Activated naive CD4-positive, alpha-beta T cell treated with anti-CD3 and anti-CD28 coated beads, Interleukin-2, amount 10 ng/mL, durations not matched to agents 7 days and 5 days (primary cell): ENCODE measurements around the gene ZNF423.

Source experiments
- CTCF ChIA-PET: fragments of 350-600 bp; sonication (Branson Sonifier 250); formaldehyde crosslinking; loops from one replicate; lab custom pipeline; 2021; ENCODE audit warnings: antibody characterized with exemption; lab: Charles Lee
- DNase-seq: peaks from one replicate; pipeline ENCODE4 v3.0.0-alpha.2; 2020
- H3K27ac Mint-ChIP-seq: one replicate; pipeline ENCODE4 v1.8.0; 2021; ENCODE audit warnings: mild to moderate bottlenecking, moderate library complexity, mixed read lengths
- H3K27me3 Mint-ChIP-seq: one replicate; pipeline ENCODE4 v1.8.0; 2021; ENCODE audit warnings: mild to moderate bottlenecking, mixed read lengths
- H3K36me3 Mint-ChIP-seq: one replicate; pipeline ENCODE4 v1.8.0; 2021; ENCODE audit warnings: mixed read lengths
- H3K4me1 Mint-ChIP-seq: one replicate; pipeline ENCODE4 v1.8.0; 2021; ENCODE audit warnings: mixed read lengths
- H3K4me3 Mint-ChIP-seq: one replicate; pipeline ENCODE4 v1.8.0; 2021; ENCODE audit warnings: mild to moderate bottlenecking, moderate library complexity, mixed read lengths
- H3K9me3 Mint-ChIP-seq: one replicate; pipeline ENCODE4 v1.8.0; 2021; ENCODE audit warnings: mixed read lengths

ZNF423 gene

DNA sequence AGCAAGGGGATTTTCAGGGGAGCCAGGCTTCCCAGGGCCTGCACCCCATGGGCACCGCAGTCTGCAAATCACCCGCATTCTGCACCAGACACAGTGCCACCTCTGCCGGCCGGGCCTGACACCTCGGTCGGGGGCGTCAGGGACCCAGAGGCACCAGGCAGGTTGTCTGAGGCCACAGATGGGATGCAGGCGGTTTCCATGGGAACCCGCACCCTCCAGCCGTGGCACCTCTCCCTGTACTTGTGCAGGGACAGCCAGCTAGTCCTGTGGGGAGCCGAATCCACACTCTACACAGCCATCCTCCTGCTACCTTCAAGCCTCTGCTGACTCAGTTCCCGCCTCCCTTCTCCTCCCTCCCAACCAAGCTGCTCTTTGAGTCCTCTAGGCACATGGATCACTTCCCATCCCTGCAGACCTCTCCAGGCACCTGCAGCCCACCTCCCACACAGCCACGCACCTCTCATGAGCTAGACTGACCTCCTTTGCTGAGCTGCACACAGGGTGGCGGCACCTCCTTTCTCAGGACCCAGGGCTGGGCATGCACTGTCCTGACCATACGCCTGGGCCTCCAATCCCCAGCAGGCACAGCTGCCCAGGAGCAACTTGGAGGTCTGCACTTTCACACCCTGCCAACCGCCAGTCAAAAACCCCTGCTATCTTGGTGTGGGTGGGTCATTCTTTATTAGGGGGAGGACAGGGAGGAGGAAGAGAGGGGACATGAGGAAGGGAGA, 362.9 kb downstream of the ZNF423 start:
- H3K4me1 Mint-ChIP-seq, result no peaks in the 10 kb centered on the region
- H3K27me3 Mint-ChIP-seq, result peaks cover 14% of the 10 kb centered on the region
- H3K36me3 Mint-ChIP-seq, result no peaks in the 10 kb centered on the region
- H3K4me3 Mint-ChIP-seq, result no peak overlapping the region
- H3K27ac Mint-ChIP-seq, result no peak overlapping the region
- no peaks in the 10 kb centered on the region for H3K9me3 Mint-ChIP-seq
- CTCF ChIA-PET, result interaction anchor here (1.2 to 1.4 kb wide), 3 partner anchors 28 to 76 kb away, joined by 3 to 4 read pairs (median 3); no protein-coding TSS in a partner anchor
- no peak for DNase-seq

DNA sequence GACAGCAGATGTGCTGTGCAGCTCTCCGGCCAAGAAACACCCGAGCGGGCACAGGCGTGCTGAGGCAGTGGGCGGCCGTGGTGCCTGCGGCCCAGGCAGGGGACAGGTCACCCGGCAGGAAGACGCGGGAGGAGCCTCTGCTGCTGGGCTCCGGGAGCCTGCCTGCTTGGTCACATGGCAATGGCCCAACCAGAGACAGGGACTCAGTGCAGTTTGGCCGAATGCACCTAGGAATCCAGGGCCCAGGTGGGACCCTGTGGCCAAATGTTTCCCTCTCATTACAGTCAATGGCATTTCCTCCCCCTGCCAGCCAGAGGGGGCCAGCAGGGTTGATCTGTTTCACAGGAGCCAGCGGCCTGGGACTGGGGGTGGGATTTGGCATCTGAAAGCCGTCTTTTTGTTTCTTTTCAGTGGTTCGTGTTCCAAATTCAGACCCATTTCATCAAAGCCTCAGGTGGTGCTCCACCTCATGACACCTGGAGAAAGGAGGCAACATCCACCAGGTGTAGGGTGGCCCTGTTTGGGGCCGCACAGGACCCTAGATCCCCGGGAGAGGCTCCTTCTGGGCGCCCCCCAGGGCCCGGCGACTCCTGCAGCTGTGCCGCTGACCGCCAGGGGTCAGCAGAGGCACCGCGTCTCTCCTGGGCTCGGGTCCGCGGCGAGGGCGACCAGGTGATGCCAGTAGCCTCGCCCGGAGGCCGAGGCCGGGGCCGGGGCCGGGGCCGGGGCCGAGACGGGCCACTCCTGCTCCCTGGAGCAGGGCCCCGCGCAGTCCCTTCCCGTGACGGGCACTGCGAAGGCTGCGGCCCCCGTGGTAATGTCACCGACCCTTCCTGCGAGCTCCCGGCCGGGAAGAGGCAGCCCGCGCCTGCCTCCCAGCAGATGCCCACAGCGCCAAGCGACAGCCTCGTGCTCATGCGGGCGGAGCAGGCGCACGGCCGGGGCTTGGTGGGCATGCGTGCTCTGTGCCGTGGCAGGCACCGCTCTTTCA, 363.8 kb downstream of the ZNF423 start:
- Mint-ChIP-seq H3K36me3 (no peaks in the 10 kb centered on the region), H3K9me3 (no peaks in the 10 kb centered on the region), H3K27ac (no peak overlapping the region), H3K27me3 (peaks cover 17% of the 10 kb centered on the region), H3K4me3 (no peak overlapping the region), H3K4me1 (no peaks in the 10 kb centered on the region)
- DNase-seq, result peak; percentile 55
- CTCF ChIA-PET, result interaction anchor here (0.6 to 1.4 kb wide), 5 partner anchors 12 to 449 kb away, joined by 3 to 4 read pairs (median 3); no protein-coding TSS in a partner anchor

DNA sequence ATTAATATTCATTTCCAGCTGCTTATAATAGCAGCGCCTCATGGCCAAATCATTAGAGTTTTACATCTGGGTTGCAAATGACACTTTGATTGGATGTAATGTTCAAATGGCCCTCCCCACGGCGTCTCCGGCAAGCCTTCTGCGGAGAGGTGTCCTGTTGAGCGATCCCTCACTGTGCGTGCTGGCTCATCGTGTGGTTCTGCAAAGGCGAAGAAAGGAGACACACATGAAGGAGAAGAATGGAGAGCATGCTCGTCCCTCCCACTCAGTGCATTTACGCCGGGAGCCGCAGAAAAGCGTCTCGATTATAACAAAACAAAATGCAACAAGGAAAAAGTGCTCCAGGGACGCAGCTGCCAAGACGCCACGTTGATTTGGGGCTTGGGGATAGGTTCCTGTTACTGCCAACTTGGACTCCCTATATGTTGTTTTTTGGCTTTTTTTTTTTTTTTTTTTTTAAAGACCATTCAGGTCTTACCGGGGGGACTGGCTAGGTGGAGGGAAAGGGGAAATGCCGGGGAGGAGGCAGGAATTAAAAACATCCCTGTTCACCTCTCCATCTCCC, 364.7 kb downstream of the ZNF423 start:
- Mint-ChIP-seq H3K27ac (no peak overlapping the region), H3K4me1 (no peaks in the 10 kb centered on the region), H3K4me3 (no peak overlapping the region), H3K27me3 (peaks cover 17% of the 10 kb centered on the region), H3K9me3 (no peaks in the 10 kb centered on the region), H3K36me3 (no peaks in the 10 kb centered on the region)
- no peak for DNase-seq
- CTCF ChIA-PET, result interaction anchor here (1.4 kb wide), 1 partner anchor 13 kb away, joined by 4 read pairs; no protein-coding TSS in a partner anchor

DNA sequence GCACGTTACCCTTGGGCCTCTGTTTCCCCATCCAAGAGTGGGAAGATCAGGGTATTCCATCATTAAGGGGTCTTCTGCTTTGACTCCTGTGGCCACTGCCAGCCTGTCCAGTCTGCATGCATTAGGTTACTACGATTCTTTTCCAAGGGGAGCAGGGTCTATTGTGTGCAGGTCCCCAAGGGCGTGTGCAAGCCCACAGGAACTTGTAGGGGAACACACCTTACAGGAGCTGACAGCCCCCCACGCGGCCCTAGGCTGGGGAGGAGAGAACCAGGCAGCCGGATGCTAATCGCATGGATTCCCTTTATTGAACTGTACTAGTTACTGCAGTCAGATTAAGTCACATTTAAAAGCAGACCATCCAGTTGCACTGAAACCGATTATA, 365.6 kb downstream of the ZNF423 start:
- H3K4me1 Mint-ChIP-seq, result no peaks in the 10 kb centered on the region
- peaks cover 22% of the 10 kb centered on the region for H3K27me3 Mint-ChIP-seq
- DNase-seq, result no peak
- CTCF ChIA-PET, result no interaction called here
- no peak overlapping the region for H3K27ac Mint-ChIP-seq
- H3K36me3 Mint-ChIP-seq, result no peaks in the 10 kb centered on the region
- no peaks in the 10 kb centered on the region for H3K9me3 Mint-ChIP-seq
- no peak overlapping the region for H3K4me3 Mint-ChIP-seq

DNA sequence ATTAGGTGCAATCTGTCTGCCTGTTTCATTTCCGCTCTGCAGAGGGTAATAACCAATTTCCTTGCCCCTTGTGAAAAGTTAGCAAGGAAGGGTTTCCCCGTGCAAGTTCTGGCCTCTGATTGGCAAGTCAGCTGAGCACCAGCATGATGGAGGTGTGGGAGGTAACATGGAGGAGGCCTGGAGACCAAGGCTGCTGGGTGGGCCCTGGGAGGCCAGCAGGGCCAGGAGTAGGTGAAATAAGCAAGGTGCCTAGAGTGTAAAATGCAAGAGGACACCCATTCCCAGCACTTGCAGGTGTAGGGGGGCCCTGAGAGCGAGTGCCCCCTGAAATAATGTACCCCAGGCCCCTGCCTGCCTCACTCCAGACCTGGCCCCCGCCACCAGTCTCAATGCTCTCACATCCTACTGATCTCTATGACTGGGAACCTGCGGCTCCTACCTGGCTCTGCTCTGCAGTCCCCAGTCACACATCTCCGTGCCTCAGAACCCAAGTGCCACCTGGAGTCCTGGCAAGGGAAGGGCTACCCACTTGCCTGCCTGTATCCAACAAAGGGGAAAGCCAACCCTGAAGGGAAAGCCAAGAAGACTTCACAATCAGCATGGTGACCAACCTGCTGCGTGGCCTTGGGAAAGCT, 366.1 kb downstream of the ZNF423 start:
- peak; percentile 29 for DNase-seq
- H3K27me3 Mint-ChIP-seq, result peaks cover 25% of the 10 kb centered on the region
- no peaks in the 10 kb centered on the region for H3K9me3 Mint-ChIP-seq
- CTCF ChIA-PET, result no interaction called here
- H3K36me3 Mint-ChIP-seq, result no peaks in the 10 kb centered on the region
- no peak overlapping the region for H3K27ac Mint-ChIP-seq
- H3K4me3 Mint-ChIP-seq, result no peak overlapping the region
- H3K4me1 Mint-ChIP-seq, result no peaks in the 10 kb centered on the region

DNA sequence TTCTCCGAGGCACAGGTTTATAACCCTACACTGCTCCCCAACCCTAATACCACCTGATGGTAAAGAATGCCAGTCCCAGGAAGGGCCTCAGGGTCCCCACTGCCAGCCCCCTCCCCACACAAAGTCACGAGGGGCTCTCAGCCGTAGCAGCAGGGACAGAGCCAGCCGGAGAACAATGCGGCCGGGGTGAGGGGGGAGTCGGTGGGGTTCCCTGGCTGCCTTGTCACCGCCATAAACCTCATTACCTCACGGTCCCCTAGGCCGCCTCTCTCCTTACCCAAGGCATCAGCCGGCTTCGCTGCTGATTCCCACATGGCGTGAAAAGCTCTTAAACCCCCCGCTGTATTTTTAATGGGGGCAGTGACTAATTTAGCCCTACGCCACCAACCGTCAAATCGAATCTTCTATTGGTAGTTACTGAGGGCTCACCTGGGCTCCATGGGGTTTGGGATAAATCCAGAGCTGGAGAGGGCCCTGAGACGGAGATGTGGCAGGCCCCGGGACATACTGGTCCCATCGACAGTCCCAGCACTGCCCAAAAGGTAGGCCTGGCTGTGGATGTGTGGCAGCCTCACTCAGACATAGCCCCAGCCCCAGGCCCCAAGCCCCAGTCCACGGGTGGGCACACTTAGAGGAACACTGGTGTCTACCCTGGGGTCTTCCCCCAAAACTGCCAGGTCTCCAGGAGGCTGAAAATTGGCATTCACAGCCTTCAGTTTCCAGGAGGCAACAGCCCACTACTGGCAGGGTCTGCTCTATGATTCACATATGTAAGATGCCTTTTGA, 367.0 kb downstream of the ZNF423 start:
- no peak overlapping the region for H3K27ac Mint-ChIP-seq
- H3K36me3 Mint-ChIP-seq, result no peaks in the 10 kb centered on the region
- H3K4me3 Mint-ChIP-seq, result no peak overlapping the region
- DNase-seq, result no peak
- H3K4me1 Mint-ChIP-seq, result peaks cover 2% of the 10 kb centered on the region
- CTCF ChIA-PET, result no interaction called here
- H3K9me3 Mint-ChIP-seq, result no peaks in the 10 kb centered on the region
- peaks cover 31% of the 10 kb centered on the region for H3K27me3 Mint-ChIP-seq

DNA sequence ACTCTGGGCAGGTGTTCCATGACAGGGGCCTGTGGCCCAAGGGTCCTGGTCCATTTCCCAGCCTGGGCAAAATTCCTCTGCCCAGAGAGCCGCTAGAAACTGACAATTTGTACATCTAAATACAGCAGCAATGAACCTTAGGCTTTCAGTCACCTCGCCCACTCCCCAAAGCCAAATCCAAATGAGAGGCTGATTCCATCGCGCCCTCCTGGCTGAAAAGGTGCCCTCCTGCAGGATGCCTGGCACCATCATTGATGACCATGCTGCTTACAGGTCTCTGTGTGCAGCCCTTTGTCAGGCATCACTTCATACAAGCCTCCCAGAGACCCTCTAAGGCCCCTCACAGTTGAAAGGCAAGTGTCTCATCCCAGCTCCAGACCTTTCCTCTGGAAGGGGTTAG, 367.6 kb downstream of the ZNF423 start:
- peaks cover 2% of the 10 kb centered on the region for H3K4me1 Mint-ChIP-seq
- CTCF ChIA-PET, result no interaction called here
- no peak for DNase-seq
- no peaks in the 10 kb centered on the region for H3K36me3 Mint-ChIP-seq
- peaks cover 37% of the 10 kb centered on the region for H3K27me3 Mint-ChIP-seq
- H3K4me3 Mint-ChIP-seq, result no peak overlapping the region
- no peaks in the 10 kb centered on the region for H3K9me3 Mint-ChIP-seq
- H3K27ac Mint-ChIP-seq, result no peak overlapping the region

DNA sequence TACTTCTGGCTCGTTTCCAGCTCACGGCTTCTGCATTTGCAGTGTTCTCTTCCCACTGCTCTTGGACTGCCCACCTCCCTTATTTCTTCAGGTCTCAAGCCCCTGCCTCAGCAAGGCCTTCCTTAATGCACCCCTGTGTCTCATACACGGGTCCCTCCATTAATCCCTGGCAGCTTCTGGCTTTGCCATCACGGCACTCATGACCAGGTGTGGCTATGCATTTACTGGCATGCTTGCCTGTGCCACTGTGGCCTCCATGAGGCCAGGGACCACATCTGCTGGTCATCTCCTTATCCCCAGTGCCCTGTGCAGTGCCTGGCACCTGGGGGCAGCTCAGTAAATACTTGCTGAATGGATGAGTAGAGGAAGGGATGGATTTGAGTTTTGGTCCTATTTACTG, 368.2 kb downstream of the ZNF423 start:
- no peak for DNase-seq
- Mint-ChIP-seq H3K36me3 (no peaks in the 10 kb centered on the region), H3K4me3 (no peak overlapping the region), H3K9me3 (no peaks in the 10 kb centered on the region), H3K27ac (no peak overlapping the region), H3K4me1 (peaks cover 2% of the 10 kb centered on the region), H3K27me3 (peaks cover 43% of the 10 kb centered on the region)
- CTCF ChIA-PET, result no interaction called here

DNA sequence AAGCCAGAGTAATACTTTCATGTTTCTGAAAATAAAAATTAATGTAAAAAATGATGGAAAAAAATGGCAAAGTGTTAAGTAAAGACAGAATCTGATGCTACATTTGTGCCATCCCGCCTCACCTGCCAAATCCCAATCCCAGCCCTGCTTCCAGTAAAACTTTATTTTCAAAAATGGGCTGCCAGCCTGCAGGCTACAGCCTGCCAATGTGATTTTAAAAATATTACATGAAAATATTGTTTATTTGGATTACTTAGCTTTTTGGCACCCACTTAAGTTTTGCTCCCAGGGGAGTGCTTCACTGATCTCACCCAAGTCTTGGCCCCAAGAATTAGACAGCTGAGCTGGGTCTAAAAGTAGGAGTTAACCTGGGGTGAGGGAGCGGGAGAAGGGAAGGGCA, 369.5 kb downstream of the ZNF423 start:
- Mint-ChIP-seq H3K4me1 (peaks cover 4% of the 10 kb centered on the region), H3K27me3 (peaks cover 47% of the 10 kb centered on the region), H3K27ac (no peak overlapping the region), H3K4me3 (no peak overlapping the region), H3K9me3 (no peaks in the 10 kb centered on the region), H3K36me3 (no peaks in the 10 kb centered on the region)
- CTCF ChIA-PET, result no interaction called here
- DNase-seq, result no peak

DNA sequence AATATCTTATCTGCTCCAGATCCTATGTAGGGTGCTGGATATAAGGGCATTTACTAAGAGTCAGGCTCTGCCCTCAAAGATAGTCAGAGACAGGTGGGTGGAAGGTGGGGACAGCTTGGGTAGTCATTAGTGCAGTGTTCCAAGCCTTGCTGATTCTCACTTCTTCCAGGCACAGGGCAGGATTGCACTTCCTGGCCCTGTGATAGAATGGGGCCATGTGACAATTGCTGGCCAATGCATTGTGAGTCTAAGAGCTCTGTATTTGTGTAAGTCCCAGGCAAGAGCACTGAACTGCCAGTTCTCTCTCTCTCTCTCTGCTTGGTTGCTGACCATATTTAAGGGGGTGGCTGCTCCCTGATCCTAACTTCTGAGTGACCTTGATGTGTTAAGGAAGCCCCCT, 370.2 kb downstream of the ZNF423 start:
- Mint-ChIP-seq H3K4me1 (peaks cover 4% of the 10 kb centered on the region), H3K36me3 (no peaks in the 10 kb centered on the region), H3K27ac (no peak overlapping the region), H3K9me3 (no peaks in the 10 kb centered on the region), H3K4me3 (no peak overlapping the region), H3K27me3 (peaks cover 44% of the 10 kb centered on the region)
- DNase-seq, result no peak
- CTCF ChIA-PET, result no interaction called here

DNA sequence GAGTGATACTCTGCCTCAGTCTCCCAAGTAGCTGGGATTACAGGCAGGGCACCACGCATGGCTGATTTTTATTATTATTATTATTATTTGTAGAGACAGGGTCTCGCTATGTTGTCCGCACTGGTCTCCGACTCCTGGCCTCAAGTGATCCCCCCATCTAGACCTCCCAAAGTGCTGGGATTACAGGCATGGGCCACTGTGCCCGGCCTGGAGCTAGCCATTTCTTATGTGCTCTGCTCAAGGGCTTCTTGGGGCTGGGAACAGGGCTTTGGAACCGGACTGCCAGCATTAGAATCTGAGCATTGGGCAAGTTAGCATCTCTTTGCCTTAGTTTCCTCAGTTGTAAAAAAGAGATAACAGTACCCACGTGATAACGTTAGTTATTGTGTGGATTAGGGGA, 371.0 kb downstream of the ZNF423 start:
- H3K4me3 Mint-ChIP-seq, result no peak overlapping the region
- no peak overlapping the region for H3K27ac Mint-ChIP-seq
- DNase-seq, result no peak
- no peaks in the 10 kb centered on the region for H3K9me3 Mint-ChIP-seq
- H3K36me3 Mint-ChIP-seq, result no peaks in the 10 kb centered on the region
- H3K4me1 Mint-ChIP-seq, result peaks cover 4% of the 10 kb centered on the region
- peaks cover 42% of the 10 kb centered on the region for H3K27me3 Mint-ChIP-seq
- CTCF ChIA-PET, result interaction anchor here (1.3 kb wide), 1 partner anchor 77 kb away, joined by 4 read pairs; no protein-coding TSS in a partner anchor

DNA sequence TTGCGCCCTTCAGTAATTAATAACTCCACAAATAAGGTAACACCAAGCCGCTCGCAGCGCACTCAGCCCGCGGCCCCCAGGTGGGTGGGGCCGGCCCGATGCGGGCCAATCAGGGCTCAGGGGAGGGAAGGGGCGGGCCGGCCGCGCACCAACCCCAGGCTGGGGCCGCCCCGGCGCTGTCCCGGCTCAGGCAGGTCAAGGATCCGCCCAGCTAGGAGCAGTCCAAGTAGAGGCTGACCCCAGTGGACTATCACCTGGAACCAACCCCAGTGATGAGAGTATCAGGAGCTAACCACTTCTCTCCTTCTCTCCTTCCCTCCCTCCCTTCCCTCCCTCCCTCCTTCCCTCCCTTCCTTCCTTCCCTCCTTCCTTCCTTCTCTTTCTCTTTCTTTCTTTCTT, 371.5 kb downstream of the ZNF423 start:
- Mint-ChIP-seq H3K4me3 (no peak overlapping the region), H3K4me1 (peaks cover 4% of the 10 kb centered on the region), H3K36me3 (no peaks in the 10 kb centered on the region), H3K27ac (no peak overlapping the region), H3K27me3 (peaks cover 38% of the 10 kb centered on the region), H3K9me3 (no peaks in the 10 kb centered on the region)
- CTCF ChIA-PET, result interaction anchor here (1.3 kb wide), 1 partner anchor 77 kb away, joined by 4 read pairs; no protein-coding TSS in a partner anchor
- peak; percentile 43 for DNase-seq
